K562 (cell line): ENCODE data around the gene INTS1. TPM values are rescaled to one million over a fixed set of nuclear protein-coding genes. Genes with fewer than 3 reads are reported as not detected.

Experiments
- CBX3 ChIP-seq, 2 experiments: IDR thresholded peaks; 1 replicate in 1 of 2; 2 replicates in 1 of 2; pipeline ENCODE4 v1.6.1; 2012; ENCODE audit warnings: inconsistent platforms in 2 of 2, low read length in 2 of 2, borderline replicate concordance in 1 of 2, control low read depth in 1 of 2
- CREM ChIP-seq: IDR thresholded peaks from 2 replicates; pipeline ENCODE4 v1.6.1; 2014; ENCODE audit warnings: antibody characterized with exemption, low read depth
- HMG20B ChIP-seq: fragments of 250-450 bp; sonication (Bioruptor Pico); IDR thresholded peaks from 2 replicates; pipeline ENCODE4 v1.5.0; 2021; ENCODE audit warnings: mild to moderate bottlenecking
- NRF1 ChIP-seq, 2 experiments: fragments of 450-650 bp; IDR thresholded peaks in 1 of 2; conservative IDR thresholded peaks in 1 of 2; 2 replicates each; pipeline ENCODE4 v1.6.1; 2014; ENCODE audit warnings: mild to moderate bottlenecking in 2 of 2
- NUFIP1 ChIP-seq: fragments of 450-650 bp; IDR thresholded peaks from 2 replicates; pipeline ENCODE4 v1.6.1; 2018; ENCODE audit not compliant: partially characterized antibody
- PHB2 ChIP-seq: fragments of 450-650 bp; IDR thresholded peaks from 2 replicates; pipeline ENCODE4 v1.6.1; 2017; ENCODE audit warnings: low read depth
- PHF21A ChIP-seq: fragments of 450-650 bp; IDR thresholded peaks from 2 replicates; pipeline ENCODE4 v1.6.1; 2017; ENCODE audit warnings: low read depth, borderline replicate concordance
- POLR2AphosphoS2 ChIP-seq: IDR thresholded peaks from 2 replicates; pipeline ENCODE4 v1.6.1; 2012; ENCODE audit warnings: low read length, improper control_type of control experiment
- RBBP5 ChIP-seq: fragments of 200-600 bp; sonication (generic); IDR thresholded peaks from 2 replicates; pipeline ENCODE4 v1.6.1; 2012; ENCODE audit warnings: borderline replicate concordance, mild to moderate bottlenecking, low read length, control low read depth, inconsistent platforms; ENCODE audit not compliant: insufficient read depth, poor library complexity, severe bottlenecking
- RBM22 ChIP-seq: fragments of 200-400 bp; formaldehyde crosslinking; IDR thresholded peaks from 2 replicates; pipeline ENCODE4 v1.6.1; 2018; ENCODE audit warnings: low read length, low read depth; ENCODE audit not compliant: poor library complexity, severe bottlenecking
- RFX5 ChIP-seq: IDR thresholded peaks from 2 replicates; pipeline ENCODE4 v1.6.1; 2011; ENCODE audit warnings: low read depth, mild to moderate bottlenecking, improper control_type of control experiment, low read length
- SAFB2 ChIP-seq: fragments of 200-400 bp; formaldehyde crosslinking; IDR thresholded peaks from 2 replicates; pipeline ENCODE4 v1.6.1; 2018; ENCODE audit warnings: borderline replicate concordance, low read length, low read depth, moderate library complexity; ENCODE audit not compliant: severe bottlenecking
- SMARCB1 ChIP-seq: IDR thresholded peaks from 2 replicates; pipeline ENCODE4 v1.6.1; 2011; ENCODE audit warnings: improper control_type of control experiment, low read depth; ENCODE audit not compliant: insufficient read length
- YY1 ChIP-seq, 3 experiments: IDR thresholded peaks; 2 replicates each; pipeline ENCODE4 v1.6.1; 2011; ENCODE audit warnings: low read length in 2 of 3, mild to moderate bottlenecking in 2 of 3, moderate library complexity in 2 of 3, borderline replicate concordance in 1 of 3, control low read depth in 1 of 3, low read depth in 1 of 3; ENCODE audit not compliant: insufficient read depth in 3 of 3, insufficient replicate concordance in 2 of 3, control insufficient read depth in 1 of 3, insufficient read length in 1 of 3; ENCODE audit errors: extremely low read depth in 1 of 3
- ZFPM2 ChIP-seq: fragments of 250-450 bp; sonication (Bioruptor Pico); IDR thresholded peaks from 2 replicates; pipeline ENCODE4 v1.5.1; 2022; ENCODE audit warnings: mild to moderate bottlenecking
- polyA plus RNA-seq, 8 experiments: library from polyadenylated mRNA; depleted of rRNA in 4 of 8; stranded (reverse) in 5 of 8; unstranded in 3 of 8; fragments of >200 nt; fragmentation: Nextera tagmentation in 2 of 8; fragmentation: Illumina TruSeq in 1 of 8; extraction: Ambion mirVana in 2 of 8; extraction: Trizol in 1 of 8; gene quantifications; 2 replicates each; pipeline versions ENCODE4 v1.2.1 to v1.2.3, GENCODE V29; 2011 to 2014; ENCODE audit warnings: inconsistent platforms in 1 of 8, missing spikeins in 1 of 8
- total RNA-seq, 7 experiments: library from RNA; depleted of rRNA in 6 of 7; stranded (reverse); fragments of >200 nt in 6 of 7; fragmentation: Illumina TruSeq in 2 of 7; extraction: Trizol in 2 of 7; gene quantifications; 2 replicates each; pipeline versions ENCODE4 v1.2.1 to v1.2.3, GENCODE V29; 2011 to 2021; ENCODE audit warnings: low replicate concordance in 1 of 7
- TF ChIP-seq, protein P1 (sequence below): fragments of 450-650 bp; IDR thresholded peaks from 2 replicates; pipeline ENCODE4 v1.6.1; 2017; ENCODE audit warnings: mild to moderate bottlenecking, moderate library complexity
- TF ChIP-seq, protein P2 (sequence below): fragments of 200-800 bp; sonication (Bioruptor generic); IDR thresholded peaks from 2 replicates; pipeline ENCODE4 v1.6.1; 2017; ENCODE audit warnings: missing genetic modification characterization, missing compliant biosample characterization
- TF ChIP-seq, protein P3 (sequence below): fragments of 200-800 bp; sonication (Bioruptor generic); IDR thresholded peaks from 2 replicates; pipeline ENCODE4 v1.6.1; 2016; ENCODE audit warnings: missing genetic modification characterization, missing compliant biosample characterization

Gene INTS1
- total and polyA plus RNA-seq, 9 of the 15 experiments (the other 6 are each of a cell fraction or from before 2014, with no cell fraction given), result 0.34 to 119 (median 18.5) TPM

DNA sequence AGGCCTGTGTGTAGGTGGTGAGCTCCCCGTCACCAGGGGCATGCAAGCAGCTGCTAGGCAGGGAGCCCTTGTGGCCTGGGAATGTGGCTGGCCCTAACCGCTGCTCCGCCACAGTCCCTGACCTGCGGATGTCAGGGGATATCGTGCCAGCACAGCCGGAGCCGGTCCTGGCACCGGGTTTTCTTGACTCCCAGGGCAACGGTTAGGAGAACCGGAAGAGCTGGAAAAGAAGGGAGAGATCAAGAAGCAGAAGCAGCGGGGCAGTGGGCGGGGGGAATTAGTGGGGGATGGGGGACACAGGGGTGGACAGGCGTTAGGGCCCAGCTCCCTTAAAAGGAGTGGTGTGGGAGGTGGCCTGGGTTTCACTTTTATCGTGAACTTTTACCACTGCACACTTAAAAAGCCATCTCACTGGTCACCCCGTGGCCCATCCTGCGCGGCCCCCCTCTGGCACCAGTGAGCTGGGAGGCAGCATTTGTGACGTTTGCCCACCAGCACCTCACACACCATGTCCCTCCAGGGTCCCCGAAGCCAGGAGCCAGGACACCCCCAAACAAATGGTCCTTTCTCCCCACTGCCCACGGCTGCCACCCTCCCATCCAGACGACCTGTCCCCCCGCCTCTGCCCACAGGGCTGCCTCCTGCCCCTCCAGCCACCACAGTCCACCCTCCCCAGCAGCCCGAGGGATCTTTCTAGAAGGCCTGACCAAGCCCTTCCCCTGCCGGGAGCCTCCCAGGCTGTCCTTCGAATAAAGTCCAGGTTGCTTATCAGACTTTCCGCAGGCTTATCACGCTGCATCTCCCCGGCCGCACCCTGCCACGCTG is 43.2 kb downstream of the INTS1 start (continued):
- TF ChIP-seq HMG20B (CRISPR knock-in tag) (no peak), CBX3 (IDR thresholded peaks at IDR 0.05; ENCODE audit: borderline replicate concordance in 1 of 2, low read length in 2 of 2) (peak; percentile 38 to 97), SMARCB1 (no peak), POLR2AphosphoS2 (no peak), RBBP5 (peak; percentile 90), RFX5 (no peak), SAFB2 (no peak), NUFIP1 (no peak), PHB2 (no peak), PHF21A (peak; percentile 66; the same call in 1 of the 2 replicates), NRF1 (conservative IDR thresholded peaks at IDR 0.05 in 1 of 2, IDR thresholded peaks at IDR 0.05 in 1 of 2) (peak in 1 of 2 experiments; percentile 27; a peak in 3 of 4 replicates), CREM (peak; percentile 50), RBM22 (peak; percentile 49), ZFPM2 (CRISPR knock-in tag) (no peak), YY1 (IDR thresholded peaks at IDR 0.05; ENCODE audit: borderline replicate concordance in 1 of 3, control insufficient read depth in 1 of 3, extremely low read depth in 1 of 3, insufficient read depth in 3 of 3, insufficient read length in 1 of 3, insufficient replicate concordance in 2 of 3, low read depth in 1 of 3, low read length in 2 of 3) (peak in 2 of 3 experiments; percentile 43 to 52)
- TF ChIP-seq, protein P1, sequence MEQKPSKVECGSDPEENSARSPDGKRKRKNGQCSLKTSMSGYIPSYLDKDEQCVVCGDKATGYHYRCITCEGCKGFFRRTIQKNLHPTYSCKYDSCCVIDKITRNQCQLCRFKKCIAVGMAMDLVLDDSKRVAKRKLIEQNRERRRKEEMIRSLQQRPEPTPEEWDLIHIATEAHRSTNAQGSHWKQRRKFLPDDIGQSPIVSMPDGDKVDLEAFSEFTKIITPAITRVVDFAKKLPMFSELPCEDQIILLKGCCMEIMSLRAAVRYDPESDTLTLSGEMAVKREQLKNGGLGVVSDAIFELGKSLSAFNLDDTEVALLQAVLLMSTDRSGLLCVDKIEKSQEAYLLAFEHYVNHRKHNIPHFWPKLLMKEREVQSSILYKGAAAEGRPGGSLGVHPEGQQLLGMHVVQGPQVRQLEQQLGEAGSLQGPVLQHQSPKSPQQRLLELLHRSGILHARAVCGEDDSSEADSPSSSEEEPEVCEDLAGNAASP, result no peak
- TF ChIP-seq, protein P2, sequence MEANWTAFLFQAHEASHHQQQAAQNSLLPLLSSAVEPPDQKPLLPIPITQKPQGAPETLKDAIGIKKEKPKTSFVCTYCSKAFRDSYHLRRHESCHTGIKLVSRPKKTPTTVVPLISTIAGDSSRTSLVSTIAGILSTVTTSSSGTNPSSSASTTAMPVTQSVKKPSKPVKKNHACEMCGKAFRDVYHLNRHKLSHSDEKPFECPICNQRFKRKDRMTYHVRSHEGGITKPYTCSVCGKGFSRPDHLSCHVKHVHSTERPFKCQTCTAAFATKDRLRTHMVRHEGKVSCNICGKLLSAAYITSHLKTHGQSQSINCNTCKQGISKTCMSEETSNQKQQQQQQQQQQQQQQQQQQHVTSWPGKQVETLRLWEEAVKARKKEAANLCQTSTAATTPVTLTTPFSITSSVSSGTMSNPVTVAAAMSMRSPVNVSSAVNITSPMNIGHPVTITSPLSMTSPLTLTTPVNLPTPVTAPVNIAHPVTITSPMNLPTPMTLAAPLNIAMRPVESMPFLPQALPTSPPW (CRISPR knock-in tag), result peak; percentile 93
- TF ChIP-seq, protein P3, sequence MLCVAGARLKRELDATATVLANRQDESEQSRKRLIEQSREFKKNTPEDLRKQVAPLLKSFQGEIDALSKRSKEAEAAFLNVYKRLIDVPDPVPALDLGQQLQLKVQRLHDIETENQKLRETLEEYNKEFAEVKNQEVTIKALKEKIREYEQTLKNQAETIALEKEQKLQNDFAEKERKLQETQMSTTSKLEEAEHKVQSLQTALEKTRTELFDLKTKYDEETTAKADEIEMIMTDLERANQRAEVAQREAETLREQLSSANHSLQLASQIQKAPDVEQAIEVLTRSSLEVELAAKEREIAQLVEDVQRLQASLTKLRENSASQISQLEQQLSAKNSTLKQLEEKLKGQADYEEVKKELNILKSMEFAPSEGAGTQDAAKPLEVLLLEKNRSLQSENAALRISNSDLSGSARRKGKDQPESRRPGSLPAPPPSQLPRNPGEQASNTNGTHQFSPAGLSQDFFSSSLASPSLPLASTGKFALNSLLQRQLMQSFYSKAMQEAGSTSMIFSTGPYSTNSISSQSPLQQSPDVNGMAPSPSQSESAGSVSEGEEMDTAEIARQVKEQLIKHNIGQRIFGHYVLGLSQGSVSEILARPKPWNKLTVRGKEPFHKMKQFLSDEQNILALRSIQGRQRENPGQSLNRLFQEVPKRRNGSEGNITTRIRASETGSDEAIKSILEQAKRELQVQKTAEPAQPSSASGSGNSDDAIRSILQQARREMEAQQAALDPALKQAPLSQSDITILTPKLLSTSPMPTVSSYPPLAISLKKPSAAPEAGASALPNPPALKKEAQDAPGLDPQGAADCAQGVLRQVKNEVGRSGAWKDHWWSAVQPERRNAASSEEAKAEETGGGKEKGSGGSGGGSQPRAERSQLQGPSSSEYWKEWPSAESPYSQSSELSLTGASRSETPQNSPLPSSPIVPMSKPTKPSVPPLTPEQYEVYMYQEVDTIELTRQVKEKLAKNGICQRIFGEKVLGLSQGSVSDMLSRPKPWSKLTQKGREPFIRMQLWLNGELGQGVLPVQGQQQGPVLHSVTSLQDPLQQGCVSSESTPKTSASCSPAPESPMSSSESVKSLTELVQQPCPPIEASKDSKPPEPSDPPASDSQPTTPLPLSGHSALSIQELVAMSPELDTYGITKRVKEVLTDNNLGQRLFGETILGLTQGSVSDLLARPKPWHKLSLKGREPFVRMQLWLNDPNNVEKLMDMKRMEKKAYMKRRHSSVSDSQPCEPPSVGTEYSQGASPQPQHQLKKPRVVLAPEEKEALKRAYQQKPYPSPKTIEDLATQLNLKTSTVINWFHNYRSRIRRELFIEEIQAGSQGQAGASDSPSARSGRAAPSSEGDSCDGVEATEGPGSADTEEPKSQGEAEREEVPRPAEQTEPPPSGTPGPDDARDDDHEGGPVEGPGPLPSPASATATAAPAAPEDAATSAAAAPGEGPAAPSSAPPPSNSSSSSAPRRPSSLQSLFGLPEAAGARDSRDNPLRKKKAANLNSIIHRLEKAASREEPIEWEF, result no peak
